Natural killer cell (primary cell): Measurements from ENCODE around the gene RASGRP3. TPM values are rescaled to one million over a fixed set of nuclear protein-coding genes. Genes with fewer than 3 reads are reported as not detected.
"Not testable (repeated sequence)": the region's sequence is repeated elsewhere in the genome, so short reads cannot be mapped to it uniquely, and the experiment has no call there.

Source experiments
- ATAC-seq, 3 donors: fragments of 150-1000 bp in 2 of 3; fragments of 200-7000 bp in 1 of 3; cut with Tn5 transposase; 1 replicate in 1 of 3; 2 replicates in 2 of 3; pipeline ENCODE4 v1.10.0; 2021; ENCODE audit warnings: mild to moderate bottlenecking in 2 of 3, moderate library complexity in 2 of 3
- DNase-seq, 2 donors: peaks; one replicate each; pipeline versions ENCODE4 v3.0.0 to v3.0.0-alpha.2; 2013 to 2021; ENCODE audit warnings: mixed read lengths in 1 of 2
- H3K27ac ChIP-seq: one replicate; pipeline ENCODE4 v1.5.1; 2013; ENCODE audit warnings: mild to moderate bottlenecking, low read length
- H3K27me3 ChIP-seq: one replicate; pipeline ENCODE4 v1.6.1; 2013; ENCODE audit warnings: low read length; ENCODE audit not compliant: control insufficient read depth, insufficient read depth
- H3K36me3 ChIP-seq: one replicate; pipeline ENCODE4 v1.6.1; 2013; ENCODE audit warnings: low read length; ENCODE audit not compliant: control insufficient read depth, insufficient read depth
- H3K4me1 ChIP-seq: one replicate; pipeline ENCODE4 v1.6.1; 2013; ENCODE audit warnings: low read length; ENCODE audit not compliant: control insufficient read depth, insufficient read depth
- H3K4me3 ChIP-seq: one replicate; pipeline ENCODE4 v1.5.1; 2013; ENCODE audit warnings: low read length
- H3K9me3 ChIP-seq: one replicate; pipeline ENCODE4 v1.6.1; 2013; ENCODE audit warnings: low read length; ENCODE audit not compliant: control insufficient read depth, insufficient read depth
- H3K27ac Mint-ChIP-seq, 2 donors: one replicate each; pipeline ENCODE4 v1.8.0; 2022; ENCODE audit warnings: mild to moderate bottlenecking in 2 of 2, mixed read lengths in 2 of 2, moderate library complexity in 1 of 2
- H3K27me3 Mint-ChIP-seq, 2 donors: one replicate each; pipeline ENCODE4 v1.8.0; 2022; ENCODE audit warnings: low read depth in 2 of 2, mixed read lengths in 2 of 2
- H3K36me3 Mint-ChIP-seq: one replicate; pipeline ENCODE4 v1.8.0; 2022; ENCODE audit warnings: mixed read lengths
- H3K4me1 Mint-ChIP-seq, 2 donors: one replicate each; pipeline ENCODE4 v1.8.0; 2022; ENCODE audit warnings: mixed read lengths in 2 of 2
- H3K4me3 Mint-ChIP-seq: one replicate; pipeline ENCODE4 v1.8.0; 2022; ENCODE audit warnings: mild to moderate bottlenecking, moderate library complexity, mixed read lengths
- H3K9me3 Mint-ChIP-seq, 2 donors: one replicate each; pipeline ENCODE4 v1.8.0; 2022; ENCODE audit warnings: mixed read lengths in 2 of 2
- WGBS: methylation state at CpG from one replicate; pipeline ENCODE4 v1.1.7; 2013; ENCODE audit warnings: missing lambda C conversion rate; ENCODE audit not compliant: insufficient coverage; 5-methylcytosine and 5-hydroxymethylcytosine counted together
- intact Hi-C: fragments of 100-400 bp; cut with micrococcal nuclease; formaldehyde crosslinking; loops from one replicate; pipeline ENCODE4 v1.14.2; 2022
- total RNA-seq, 4 donors: library from RNA; stranded (reverse); fragments of 120-200 nt in 1 of 4; gene quantifications; one replicate each; pipeline versions ENCODE4 v1.2.3 to v1.2.4, GENCODE V29; 2013 to 2022
- TF ChIP-seq, protein P1 (sequence below): fragments of 200-600 bp; IDR thresholded peaks from one replicate; pipeline ENCODE4 v1.8.0; 2022; ENCODE audit warnings: antibody characterized with exemption

The RASGRP3 gene
- total RNA-seq, 3 donors from 2014 or later (not counting 1 experiment from before 2014, with no cell fraction given), result 1.8 to 21.1 (median 2.7) TPM

DNA sequence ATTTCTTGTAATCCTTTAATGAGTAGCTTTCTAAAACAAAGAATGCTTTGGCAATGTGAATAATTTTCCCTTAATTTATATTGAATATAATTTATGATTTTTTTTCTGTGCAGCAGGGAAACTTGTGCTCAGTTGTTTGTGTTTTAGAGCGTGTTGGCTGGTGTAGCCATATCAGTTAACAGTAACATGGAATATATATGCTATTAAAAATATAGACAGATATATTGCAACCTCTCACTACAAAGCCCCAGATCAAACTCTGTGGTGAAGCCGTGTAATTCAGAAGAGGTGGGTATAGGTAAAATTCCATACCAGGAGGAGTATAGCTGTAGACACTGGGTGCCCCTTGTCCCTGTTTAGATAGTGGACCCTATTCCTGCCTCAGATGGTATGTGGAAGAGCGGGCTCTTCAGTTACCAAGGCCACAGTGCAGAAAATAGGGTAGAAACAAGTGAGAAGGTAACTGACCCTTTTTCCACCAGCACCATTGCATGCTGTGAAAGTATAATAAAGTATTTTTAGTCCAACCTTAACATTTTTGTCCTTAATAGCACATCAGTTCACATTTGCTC, 18.1 kb upstream of the RASGRP3 start:
- 89% methylated on average over 1 of the region's 3 CpGs for WGBS
- no peaks in the 10 kb centered on the region for H3K9me3 ChIP-seq
- H3K27ac ChIP-seq, result no peak overlapping the region
- ATAC-seq (no peak), DNase-seq (no peak)
- H3K4me1 ChIP-seq, result no peaks in the 10 kb centered on the region
- H3K36me3 ChIP-seq, result no peaks in the 10 kb centered on the region
- peaks cover 3 to 13% of the 10 kb centered on the region in 2 donors for H3K27me3 Mint-ChIP-seq
- TF ChIP-seq, protein P1, sequence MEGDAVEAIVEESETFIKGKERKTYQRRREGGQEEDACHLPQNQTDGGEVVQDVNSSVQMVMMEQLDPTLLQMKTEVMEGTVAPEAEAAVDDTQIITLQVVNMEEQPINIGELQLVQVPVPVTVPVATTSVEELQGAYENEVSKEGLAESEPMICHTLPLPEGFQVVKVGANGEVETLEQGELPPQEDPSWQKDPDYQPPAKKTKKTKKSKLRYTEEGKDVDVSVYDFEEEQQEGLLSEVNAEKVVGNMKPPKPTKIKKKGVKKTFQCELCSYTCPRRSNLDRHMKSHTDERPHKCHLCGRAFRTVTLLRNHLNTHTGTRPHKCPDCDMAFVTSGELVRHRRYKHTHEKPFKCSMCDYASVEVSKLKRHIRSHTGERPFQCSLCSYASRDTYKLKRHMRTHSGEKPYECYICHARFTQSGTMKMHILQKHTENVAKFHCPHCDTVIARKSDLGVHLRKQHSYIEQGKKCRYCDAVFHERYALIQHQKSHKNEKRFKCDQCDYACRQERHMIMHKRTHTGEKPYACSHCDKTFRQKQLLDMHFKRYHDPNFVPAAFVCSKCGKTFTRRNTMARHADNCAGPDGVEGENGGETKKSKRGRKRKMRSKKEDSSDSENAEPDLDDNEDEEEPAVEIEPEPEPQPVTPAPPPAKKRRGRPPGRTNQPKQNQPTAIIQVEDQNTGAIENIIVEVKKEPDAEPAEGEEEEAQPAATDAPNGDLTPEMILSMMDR, result no peak
- H3K4me1 Mint-ChIP-seq, result no peaks in the 10 kb centered on the region
- intact Hi-C loops, result no loop called here
- no peaks in the 10 kb centered on the region for H3K36me3 Mint-ChIP-seq
- no peaks in the 10 kb centered on the region for H3K9me3 Mint-ChIP-seq
- H3K4me3 Mint-ChIP-seq, result no peak overlapping the region
- H3K27me3 ChIP-seq, result peaks cover 3% of the 10 kb centered on the region
- H3K4me3 ChIP-seq, result no peak overlapping the region
- H3K27ac Mint-ChIP-seq, result no peak overlapping the region

DNA sequence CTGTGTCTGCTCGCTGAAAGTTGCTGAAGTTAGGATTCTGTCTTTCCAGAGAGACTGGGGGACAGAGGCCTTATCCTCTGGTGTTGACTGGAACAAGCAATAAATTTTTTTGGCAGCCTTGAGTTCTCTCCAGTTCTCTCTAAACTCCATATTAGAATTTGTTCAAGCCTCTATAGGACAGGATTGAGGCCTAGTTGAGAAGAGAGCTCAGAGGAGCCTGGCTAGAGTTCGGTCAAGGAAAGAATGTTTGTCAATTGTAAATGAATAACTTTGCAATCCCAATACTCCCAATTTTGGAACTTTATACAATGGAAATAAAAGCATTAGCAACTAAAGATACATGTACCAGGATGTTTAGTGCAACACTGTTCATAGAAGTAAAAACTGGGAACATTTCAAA, 16.7 kb upstream of the RASGRP3 start:
- H3K9me3 Mint-ChIP-seq, result no peaks in the 10 kb centered on the region
- no peak for DNase-seq
- no peaks in the 10 kb centered on the region for H3K4me1 ChIP-seq
- no peak for ATAC-seq
- no peaks in the 10 kb centered on the region for H3K36me3 ChIP-seq
- H3K27ac Mint-ChIP-seq, result no peak overlapping the region
- WGBS, result 100% methylated on average over 1 of the region's 2 CpGs
- H3K9me3 ChIP-seq, result no peaks in the 10 kb centered on the region
- TF ChIP-seq, protein P1, result no peak
- H3K36me3 Mint-ChIP-seq, result no peaks in the 10 kb centered on the region
- no peak overlapping the region for H3K4me3 Mint-ChIP-seq
- no peak overlapping the region for H3K27ac ChIP-seq
- peaks cover 3 to 6% of the 10 kb centered on the region in 2 donors for H3K27me3 Mint-ChIP-seq
- H3K4me3 ChIP-seq, result no peak overlapping the region
- intact Hi-C loops, result no loop called here
- H3K27me3 ChIP-seq, result peaks cover 3% of the 10 kb centered on the region
- no peaks in the 10 kb centered on the region for H3K4me1 Mint-ChIP-seq

DNA sequence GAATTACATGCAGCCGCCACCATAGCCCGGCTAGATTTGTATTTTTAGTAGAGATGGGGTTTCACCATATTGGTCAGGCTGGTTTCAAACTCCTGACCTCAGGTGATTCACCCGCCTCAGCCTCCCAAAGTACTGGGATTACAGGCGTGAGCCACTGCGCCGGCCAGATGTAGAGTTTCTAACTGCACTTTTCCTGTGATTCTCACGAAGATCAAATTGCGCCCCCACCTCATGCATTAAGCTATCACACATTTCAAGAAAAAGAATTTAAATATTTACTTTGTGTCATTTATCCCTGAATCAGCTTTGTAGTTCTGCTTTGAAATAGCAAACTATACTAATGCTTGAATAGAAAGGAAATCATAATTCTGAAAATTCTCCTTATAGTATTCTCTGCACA, 13.9 kb upstream of the RASGRP3 start:
- H3K4me3 Mint-ChIP-seq, H3K36me3 Mint-ChIP-seq, H3K27me3 ChIP-seq, H3K27ac Mint-ChIP-seq, H3K4me1 Mint-ChIP-seq, H3K27ac ChIP-seq, DNase-seq, H3K9me3 ChIP-seq, H3K4me1 ChIP-seq, intact Hi-C loops, H3K27me3 Mint-ChIP-seq, H3K9me3 Mint-ChIP-seq, ATAC-seq, H3K36me3 ChIP-seq, H3K4me3 ChIP-seq: not testable (repeated sequence)
- 89% methylated on average over 7 of the region's 8 CpGs for WGBS

DNA sequence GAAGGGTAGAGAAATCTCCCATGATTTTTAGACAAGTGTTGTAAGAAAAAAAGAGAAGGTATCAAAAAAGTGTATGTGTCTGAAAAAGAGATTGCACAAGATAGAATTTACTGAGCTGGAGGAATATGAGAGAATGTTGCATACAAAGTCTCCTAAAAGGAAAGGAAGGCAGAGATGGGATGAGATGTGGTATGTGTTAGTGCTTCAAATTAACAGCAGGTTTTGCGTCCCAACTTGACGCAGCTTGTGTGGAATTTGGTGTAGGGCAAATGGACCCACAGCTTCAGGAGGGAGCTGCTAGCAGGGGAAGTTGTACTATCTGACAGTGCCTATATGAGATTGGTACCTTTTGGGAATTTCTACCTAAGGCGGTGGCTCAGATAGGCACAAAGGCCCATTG, 9.0 kb upstream of the RASGRP3 start:
- Mint-ChIP-seq H3K27me3 (peaks cover 5 to 11% of the 10 kb centered on the region in 2 donors), H3K36me3 (no peaks in the 10 kb centered on the region), H3K27ac (no peak overlapping the region), H3K4me1 (no peaks in the 10 kb centered on the region), H3K9me3 (no peaks in the 10 kb centered on the region), H3K4me3 (no peak overlapping the region)
- H3K36me3 ChIP-seq, result no peaks in the 10 kb centered on the region
- H3K27me3 ChIP-seq, result no peaks in the 10 kb centered on the region
- no peak overlapping the region for H3K27ac ChIP-seq
- TF ChIP-seq, protein P1, result no peak
- no peak overlapping the region for H3K4me3 ChIP-seq
- no peaks in the 10 kb centered on the region for H3K9me3 ChIP-seq
- H3K4me1 ChIP-seq, result no peaks in the 10 kb centered on the region
- no peak for ATAC-seq
- WGBS, result 100% methylated on average over 3 of the region's 3 CpGs
- no peak for DNase-seq
- intact Hi-C loops, result no loop called here
